Right lobe of liver (tissue), 4 donors: Measurements from ENCODE around the gene DIRAS1.

Experiments
- CTCF ChIP-seq, 4 donors: fragments of 200-600 bp in 3 of 4; fragments of 450-650 bp in 1 of 4; IDR thresholded peaks; one replicate each; pipeline versions ENCODE4 v1.5.1 to v1.8.0; 2016 to 2022; ENCODE audit warnings: antibody characterized with exemption in 4 of 4, mild to moderate bottlenecking in 2 of 4
- POLR2A ChIP-seq: fragments of 450-650 bp; IDR thresholded peaks from one replicate; pipeline ENCODE4 v1.6.1; 2017; ENCODE audit warnings: antibody characterized with exemption, mild to moderate bottlenecking
- donor health status: DM: no; HTN: no; CAD: no.
- donor health status: DM: no; HTN: no; CAD: no.
- donor health status: DM: no; HTN: yes; CAD: no.

DNA sequence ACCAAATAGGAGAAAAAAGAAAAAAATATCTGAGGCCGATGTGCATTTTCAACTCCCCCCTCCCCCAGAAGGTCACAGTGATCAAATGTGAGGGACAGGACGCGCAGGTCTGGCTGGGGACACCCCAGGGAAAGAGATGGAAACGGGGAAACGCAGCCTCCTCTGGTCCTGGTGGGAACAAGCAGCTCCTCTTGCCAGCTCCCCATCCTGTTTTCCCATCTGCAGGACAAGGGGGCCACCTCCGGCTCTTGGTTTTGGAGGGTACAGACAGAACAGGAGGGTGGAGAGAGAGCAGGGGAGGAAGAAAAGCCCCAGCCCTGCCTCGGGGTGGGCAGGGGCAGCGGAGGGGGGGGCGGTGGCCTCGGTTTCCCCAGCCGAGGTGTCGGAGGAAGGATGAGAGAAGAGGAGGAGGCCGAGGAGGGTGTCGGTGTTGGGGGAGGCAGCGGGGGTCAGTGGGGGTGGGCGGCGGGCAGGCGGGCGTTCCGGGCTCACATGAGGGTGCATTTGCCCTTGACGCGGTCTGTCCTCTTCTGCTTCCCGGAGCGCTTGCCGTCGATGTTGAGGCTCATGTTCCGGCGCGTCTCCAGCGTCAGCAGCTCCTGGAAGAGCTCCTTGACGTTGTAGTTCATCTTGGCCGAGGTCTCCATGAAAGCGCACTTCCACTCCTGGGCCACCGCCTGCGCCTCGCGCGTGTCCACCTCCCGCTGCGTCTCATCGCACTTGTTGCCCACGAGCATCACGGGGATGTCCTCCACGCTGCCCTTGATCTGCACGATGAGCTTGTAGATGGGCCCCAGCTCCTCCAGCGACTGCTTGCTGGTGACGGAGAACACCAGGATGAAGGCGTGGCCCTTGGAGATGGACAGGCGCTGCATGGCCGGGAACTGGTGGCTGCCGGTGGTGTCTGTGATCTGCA, 4.2 kb downstream of the DIRAS1 start:
- no peak for TF ChIP-seq POLR2A
- no peak for TF ChIP-seq CTCF (IDR thresholded peaks at IDR 0.05)
